ENCODE data around the gene DPM2.

DNA sequence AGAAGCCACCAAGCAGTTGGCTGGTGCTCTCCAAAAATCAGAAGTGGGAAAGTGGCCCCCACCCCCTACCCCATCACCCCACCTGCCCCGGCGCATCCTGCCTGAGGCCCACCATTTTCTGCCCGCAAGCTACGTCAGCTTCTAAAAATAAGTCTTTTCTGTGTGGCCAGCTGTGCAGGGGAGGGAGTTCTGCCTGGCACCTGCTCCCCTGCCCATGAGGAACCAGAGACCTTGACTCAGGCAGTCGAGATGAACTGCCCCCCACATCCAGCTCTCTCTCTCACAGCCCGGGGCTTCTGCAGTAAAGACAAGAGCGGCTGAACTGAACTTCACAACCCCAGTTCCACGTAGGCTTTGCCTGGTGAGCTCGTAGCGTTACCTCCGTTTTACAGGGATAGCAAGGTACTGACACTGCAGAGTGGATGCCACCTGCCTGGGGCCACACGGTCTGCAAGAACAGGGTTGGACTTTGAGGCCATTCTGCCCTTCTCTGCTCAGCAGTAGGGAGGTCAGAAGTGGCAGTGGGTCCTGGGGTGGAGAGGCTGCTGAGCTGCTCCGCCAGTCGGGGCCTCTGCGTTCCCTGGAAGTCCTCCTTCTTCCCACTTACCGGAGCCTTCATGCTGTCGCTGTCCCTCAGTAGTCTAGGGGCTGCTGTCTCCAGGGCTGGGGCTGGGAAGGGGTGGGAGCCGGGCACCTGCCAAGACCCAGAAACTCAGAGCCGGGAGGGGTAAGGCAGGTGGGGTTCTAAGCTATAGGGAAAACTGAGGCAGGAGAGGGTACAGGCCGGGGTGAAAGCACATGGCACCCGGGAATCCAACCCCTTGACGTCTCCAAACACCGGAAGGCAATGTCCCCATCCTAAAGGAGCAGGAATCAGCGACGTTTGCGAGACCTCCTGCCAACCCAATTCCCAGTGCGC lies 21.6 kb downstream of the DPM2 start:
- TF ChIP-seq, protein P1, sequence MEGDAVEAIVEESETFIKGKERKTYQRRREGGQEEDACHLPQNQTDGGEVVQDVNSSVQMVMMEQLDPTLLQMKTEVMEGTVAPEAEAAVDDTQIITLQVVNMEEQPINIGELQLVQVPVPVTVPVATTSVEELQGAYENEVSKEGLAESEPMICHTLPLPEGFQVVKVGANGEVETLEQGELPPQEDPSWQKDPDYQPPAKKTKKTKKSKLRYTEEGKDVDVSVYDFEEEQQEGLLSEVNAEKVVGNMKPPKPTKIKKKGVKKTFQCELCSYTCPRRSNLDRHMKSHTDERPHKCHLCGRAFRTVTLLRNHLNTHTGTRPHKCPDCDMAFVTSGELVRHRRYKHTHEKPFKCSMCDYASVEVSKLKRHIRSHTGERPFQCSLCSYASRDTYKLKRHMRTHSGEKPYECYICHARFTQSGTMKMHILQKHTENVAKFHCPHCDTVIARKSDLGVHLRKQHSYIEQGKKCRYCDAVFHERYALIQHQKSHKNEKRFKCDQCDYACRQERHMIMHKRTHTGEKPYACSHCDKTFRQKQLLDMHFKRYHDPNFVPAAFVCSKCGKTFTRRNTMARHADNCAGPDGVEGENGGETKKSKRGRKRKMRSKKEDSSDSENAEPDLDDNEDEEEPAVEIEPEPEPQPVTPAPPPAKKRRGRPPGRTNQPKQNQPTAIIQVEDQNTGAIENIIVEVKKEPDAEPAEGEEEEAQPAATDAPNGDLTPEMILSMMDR (IDR thresholded peaks at IDR 0.05) = no peak
- TF ChIP-seq POLR2A (IDR thresholded peaks at IDR 0.05) (no peak), EP300 (IDR thresholded peaks at IDR 0.05) (no peak)
